ENCODE data around the gene MAGI2.

Gene MAGI2

DNA sequence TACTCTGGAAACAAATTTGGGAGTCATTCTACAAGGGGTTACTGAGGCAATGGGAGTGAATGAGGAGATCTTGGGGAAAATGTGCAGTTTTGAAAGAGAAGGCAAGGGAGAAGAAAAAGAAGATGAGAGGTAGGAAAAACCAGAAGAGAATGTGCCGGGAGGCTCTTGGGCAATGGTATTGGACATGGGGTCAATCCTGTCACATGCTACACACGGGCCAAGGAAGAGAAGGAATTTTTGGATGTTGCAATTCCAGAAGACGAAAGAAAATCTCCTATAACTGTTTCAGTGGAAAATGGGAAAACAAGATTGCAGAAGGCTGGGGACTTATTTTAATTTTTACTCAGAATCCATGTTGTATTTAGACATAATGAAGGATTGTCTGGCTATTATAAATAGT, 1039.9 kb downstream of the MAGI2 start:
- DNase-seq (ENCODE audit: low read depth in 2 of 2), result no peak

DNA sequence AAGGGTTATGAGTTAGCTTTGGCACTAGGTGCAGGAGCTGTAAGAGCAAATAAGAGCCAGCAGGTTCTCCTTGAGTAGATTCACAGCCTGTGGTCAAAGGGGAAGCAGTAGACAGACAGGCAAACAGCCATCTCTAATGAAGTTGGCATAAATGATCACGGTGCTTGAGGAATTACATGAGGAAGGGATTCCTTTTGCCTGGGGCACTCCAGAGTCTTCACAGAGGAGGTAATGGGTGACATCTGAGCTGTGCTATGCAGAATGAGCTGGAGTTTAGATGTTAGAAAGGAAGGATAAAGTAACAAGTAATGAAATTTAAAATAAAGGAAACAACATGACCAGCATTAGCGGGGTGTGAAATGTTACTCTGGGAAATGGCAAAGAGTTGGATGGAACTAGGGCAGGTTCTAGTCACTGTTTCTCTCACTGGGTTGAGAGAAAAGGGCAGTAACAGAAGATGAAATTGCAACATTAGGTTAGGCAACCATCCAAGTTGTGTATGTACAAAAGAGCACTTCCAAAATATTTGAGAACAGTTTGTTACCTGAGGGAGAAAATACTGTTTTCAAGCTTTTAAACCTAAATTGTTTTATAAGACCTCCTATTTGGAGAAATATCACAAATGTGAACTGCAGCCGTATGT, 1041.1 kb downstream of the MAGI2 start:
- no peak for DNase-seq (ENCODE audit: low read depth in 2 of 2)

DNA sequence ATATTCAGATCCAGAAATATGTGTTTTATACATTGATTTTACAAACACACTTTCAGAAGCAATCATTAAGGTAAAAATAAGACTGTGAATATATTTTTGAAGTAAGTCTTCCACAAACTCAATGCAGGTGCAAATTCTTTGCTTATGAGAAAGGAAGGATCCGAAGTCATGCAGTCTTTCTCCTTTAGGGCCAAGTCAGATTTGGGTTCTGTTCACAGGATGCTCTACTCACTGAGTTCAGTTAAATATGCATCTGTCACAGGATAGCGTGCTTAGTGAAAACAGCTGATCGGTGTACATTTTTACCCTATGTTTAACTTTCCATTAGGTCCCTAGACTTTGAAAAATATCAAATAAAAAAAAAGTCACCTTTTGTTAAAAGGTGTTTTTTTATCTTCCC, 1046.4 kb downstream of the MAGI2 start:
- DNase-seq (ENCODE audit: low read depth in 2 of 2), result no peak

DNA sequence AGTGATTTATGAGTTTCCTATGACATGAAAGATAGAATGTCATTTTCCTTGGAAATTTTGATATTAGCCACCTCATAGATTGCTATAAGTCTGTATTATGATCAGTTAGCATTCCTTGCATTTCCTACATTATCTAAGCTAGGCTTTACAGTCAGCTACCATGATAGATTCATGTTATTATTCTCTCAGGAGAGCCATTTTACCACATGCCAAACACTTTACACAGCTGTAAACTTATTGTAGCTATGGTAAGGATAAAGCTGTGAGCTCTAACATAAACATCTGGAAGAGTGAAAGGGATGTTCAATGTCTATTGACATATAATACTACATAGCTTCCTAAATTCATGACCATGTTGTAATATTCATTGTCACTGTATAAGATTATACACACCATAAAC, 1046.9 kb downstream of the MAGI2 start:
- no peak for DNase-seq (ENCODE audit: low read depth in 2 of 2)

DNA sequence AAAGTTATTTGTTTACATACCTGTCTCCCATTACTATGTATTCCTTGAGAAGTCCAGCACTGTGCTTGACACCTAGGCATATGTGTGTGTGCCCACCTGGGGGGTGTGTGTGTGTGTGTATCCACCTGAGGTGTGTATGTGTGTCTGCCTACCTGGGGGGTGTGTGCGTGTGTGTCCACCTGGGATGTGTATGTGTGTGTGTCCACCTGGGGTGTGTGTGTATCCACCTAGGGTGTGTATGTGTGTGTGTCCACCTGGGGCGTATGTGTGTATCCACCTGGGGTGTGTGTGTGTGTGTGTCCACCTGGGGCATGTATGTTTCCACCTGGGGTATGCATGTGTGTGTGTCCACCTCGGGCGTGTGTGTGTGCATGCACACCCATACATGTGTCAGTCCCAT, 1051.4 kb downstream of the MAGI2 start:
- no peak for DNase-seq (ENCODE audit: low read depth in 2 of 2)

DNA sequence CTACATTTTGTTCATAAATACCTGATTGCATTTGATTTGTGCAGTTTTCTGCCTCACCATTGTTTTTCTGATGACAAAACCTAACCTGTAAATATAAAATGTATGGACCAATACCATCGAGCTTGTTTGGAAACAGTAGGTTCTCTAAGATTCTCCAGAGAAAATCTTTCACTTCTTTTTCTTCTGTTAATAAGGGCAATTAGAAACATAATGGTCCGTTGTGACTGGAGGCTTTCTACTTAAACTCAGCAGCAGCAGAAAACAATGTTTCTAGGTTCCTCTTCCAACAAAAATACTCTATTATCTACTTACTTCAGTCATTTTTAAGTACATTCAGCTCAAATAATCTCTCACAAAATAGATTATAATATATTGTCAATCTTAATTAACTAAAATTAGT, 1053.4 kb downstream of the MAGI2 start:
- DNase-seq (ENCODE audit: low read depth in 2 of 2), result no peak

DNA sequence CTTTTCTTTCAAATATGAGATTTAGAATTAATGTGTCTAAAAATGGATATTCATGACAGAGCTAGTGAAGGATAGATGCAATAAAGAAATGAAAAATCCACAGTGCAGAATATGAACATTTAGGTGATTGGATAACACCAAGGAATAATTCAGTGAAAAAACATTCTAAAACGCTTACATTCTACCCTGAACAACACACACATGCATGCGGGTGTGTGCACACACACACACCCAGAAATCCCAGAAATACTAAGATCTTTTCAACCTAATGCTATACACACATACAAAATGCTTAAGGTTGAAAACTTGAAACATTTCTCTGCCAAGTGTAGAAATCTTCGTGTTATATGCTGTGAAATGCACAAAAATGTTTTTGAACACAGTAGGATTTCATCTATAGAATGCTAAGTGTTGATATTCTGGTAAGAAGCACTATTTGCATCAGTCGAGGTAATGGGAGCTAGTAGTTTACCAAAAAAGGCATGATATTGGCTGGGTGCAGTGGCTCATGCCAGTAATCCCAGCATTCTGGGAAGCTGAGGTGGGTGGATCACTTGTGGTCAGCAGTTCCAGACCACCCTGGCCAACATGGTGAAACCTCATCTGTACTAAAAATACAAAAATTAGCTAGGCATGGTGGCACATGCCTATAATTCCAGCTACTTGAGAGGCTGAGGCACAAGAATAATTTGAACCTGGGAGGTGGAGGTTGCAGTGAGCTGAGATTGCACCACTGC, 1054.3 kb downstream of the MAGI2 start:
- DNase-seq (ENCODE audit: low read depth in 2 of 2), result no peak

DNA sequence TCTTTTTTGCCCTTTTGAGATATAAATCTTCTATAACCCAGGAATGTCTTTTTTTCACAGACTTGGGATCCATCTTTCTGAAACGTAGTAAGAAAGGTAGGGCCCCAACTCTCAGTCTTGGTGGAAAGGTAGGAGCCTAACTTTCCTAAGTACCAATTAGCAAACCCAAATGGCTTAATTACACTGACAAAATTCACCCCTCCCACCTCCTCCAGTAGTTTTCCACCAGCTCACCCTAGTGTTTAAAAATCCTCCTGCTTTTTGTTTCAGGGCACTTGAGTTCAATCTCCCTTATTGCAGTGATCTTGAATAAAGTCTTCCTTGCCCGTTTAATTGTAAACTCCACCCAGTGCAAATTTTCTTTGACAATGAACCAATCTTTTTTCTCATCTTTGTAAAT, 1054.9 kb downstream of the MAGI2 start:
- DNase-seq (ENCODE audit: low read depth in 2 of 2), result no peak

DNA sequence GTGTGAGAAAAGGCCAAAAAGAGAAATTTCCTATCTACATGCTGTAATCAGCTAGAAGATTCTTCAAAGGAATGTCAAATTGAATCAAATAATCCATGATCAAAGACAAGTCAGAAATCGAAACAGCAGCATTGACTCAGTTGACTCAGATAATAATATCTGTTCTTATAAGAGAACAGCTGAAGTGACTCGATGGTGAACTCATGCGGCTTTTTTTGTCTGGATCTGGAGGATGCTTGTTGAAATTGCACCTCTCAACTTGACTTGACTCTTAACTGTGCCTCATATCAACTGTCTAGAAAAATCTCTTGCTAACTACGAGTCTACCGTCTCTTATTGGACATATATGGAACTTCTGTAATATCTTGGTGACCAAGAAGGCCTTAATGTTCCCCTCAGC, 1055.4 kb downstream of the MAGI2 start:
- DNase-seq (ENCODE audit: low read depth in 2 of 2), result no peak

DNA sequence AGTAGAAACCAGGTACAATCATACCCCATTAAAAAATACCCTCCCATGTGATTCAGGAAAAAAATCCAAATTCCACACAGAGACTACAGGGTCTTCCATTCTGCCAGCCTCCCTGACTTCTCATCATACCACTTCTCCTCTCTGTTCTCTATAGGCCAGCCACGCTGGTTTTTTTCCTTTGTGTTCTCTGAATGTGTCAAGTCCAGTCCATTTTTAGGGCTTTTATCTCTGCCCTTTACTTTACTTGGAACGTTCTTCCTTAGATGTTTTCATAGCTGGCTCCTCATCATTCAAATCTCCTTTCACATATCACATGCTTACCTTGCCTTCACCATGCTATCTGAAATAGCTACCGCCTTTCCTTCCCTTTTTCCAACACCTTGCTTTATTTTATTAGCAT, 1057.3 kb downstream of the MAGI2 start:
- no peak for DNase-seq (ENCODE audit: low read depth in 2 of 2)

DNA sequence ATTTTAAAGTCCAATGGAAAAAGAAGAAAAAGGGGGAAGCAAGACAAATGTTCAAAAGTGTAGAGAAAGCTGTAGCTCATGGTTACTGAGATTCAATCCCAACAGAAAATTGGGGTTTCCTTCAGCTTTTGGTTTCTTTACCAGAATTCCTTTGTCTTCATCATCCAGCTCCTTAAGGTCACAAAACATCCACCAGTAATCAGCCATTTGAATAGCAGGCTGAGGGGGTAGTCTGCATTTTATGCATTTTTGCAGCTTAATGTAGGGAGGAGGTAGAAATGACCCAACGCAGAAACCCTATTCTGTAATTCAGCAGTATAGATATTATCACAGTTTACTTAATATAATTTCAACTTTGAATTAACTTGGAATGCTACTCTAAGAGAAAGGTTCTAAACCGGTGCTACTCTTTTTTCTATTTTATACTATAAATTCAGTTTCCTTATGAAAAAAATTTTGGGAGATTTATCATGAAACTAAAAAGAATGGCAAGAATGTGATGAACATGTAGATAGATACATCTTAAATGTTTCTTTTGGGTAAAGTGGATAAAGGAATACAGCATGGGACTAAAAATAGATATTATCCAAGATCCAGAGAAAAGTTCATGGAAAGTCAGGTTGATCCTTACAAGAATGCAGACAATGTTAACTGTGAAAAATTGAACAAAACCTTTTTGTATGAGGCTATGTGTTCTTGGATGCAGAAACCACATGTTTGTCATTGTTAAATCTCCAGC, 1058.0 kb downstream of the MAGI2 start:
- DNase-seq (ENCODE audit: low read depth in 2 of 2), result no peak

DNA sequence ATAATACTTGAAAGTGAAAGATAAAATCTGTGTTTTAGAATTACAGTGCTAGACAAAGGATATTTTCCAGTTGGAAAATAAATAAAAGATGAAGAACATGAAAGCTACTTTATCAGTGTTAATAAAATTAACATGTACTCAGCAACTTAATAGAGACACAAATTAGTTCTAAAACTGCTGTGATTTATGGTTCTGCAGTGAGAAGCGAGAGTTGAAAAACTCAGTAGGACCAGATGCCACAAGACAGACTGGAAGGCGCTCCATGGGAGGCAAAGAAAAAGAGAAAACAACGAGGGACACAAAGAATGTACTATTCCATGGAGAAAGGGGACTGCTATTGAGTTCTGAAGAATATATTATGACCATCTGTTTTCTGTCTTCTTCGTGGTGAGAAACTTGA, 1064.4 kb downstream of the MAGI2 start:
- DNase-seq (ENCODE audit: low read depth in 2 of 2), result no peak

DNA sequence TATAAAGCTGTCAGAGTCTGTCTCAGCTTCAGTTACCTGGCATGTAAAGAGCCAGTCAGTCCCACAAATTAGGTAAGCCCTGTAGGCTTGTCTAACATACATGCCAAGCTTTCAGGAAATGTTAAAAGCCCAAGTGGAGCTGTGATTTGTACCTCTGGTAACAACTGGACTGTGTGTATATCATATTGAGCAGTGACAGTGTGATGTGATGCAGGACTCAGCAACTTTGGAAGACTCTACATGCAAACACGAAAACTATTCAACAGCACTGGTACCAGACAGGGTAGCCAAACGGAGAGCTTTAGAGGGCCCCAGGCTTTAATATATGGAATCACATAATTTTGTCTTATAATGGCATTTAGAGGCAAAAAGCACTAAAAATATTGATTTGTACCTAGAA, 1066.9 kb downstream of the MAGI2 start:
- DNase-seq (ENCODE audit: low read depth in 2 of 2), result no peak

DNA sequence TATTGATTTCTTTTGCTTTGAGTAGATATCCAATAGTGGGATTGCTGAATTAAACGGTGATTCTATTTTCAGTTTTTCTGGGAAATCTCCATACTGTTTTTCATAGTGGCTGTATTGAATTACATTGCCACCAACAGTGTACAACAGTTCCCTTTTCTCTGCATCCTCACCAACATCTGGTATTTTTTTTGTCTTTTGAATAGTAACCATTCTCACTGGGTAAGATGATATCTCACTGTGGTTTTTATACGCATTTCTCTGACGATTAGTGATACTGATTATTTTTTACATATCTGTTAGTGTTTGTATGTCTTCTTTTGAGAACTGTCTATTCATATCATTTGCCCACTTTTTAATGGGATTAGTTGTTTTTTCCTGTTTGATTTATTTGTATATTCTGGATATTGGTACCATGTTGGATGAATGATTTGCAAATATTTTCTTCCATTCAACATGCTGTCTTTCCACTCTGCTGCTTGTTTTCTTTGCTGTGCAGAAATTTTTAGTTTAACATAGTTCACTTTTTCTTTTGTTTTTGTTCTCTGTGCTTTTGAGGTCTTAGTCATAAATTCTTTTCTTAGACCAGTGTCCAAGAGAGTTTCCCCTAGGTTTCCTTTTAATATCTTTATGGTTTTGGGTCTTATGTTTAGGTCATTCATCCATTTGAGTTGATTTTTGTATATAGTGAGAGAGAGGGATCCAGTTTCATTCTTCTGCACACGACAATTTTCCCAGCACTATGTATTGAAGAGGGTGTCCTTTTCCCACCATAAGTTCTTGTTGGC, 1070.2 kb downstream of the MAGI2 start:
- no peak for DNase-seq (ENCODE audit: low read depth in 2 of 2)

DNA sequence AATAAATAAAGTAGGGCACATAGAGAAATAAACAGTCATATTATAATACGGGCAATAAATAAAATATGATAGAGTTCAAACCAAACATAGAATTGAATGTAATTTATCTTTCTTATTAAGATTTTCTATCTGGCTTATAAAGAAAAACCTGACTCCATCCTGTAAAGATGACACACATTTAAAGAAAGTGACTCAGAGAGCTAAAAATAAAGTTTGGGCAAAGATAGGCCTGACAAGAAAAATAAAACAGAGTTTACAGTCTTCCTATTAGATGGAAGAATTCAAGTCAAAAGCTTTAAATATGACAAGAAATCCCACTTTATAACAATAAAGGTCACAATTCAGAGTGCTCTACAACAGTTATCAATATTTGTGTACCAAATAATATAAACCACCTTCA, 1074.3 kb downstream of the MAGI2 start:
- DNase-seq (ENCODE audit: low read depth in 2 of 2), result no peak

DNA sequence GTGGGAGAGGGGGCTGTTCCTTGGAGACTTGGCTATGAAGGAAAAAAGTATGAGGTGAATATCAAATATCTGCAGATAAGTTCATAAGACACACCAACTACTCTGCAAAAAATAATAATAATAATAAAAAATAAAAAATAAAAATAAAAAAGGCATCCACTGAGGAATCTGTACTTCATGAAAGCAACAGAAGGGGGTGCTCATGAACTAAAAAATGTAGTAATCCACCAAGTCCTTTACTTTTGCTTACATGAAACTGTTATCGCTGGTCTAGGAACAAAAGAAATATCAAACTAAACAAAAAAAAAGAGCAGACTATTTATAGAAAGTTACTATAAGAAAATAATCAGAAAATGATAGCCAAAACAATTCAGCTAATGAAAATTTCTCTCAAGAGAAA, 1075.9 kb downstream of the MAGI2 start:
- no peak for DNase-seq (ENCODE audit: low read depth in 2 of 2)

DNA sequence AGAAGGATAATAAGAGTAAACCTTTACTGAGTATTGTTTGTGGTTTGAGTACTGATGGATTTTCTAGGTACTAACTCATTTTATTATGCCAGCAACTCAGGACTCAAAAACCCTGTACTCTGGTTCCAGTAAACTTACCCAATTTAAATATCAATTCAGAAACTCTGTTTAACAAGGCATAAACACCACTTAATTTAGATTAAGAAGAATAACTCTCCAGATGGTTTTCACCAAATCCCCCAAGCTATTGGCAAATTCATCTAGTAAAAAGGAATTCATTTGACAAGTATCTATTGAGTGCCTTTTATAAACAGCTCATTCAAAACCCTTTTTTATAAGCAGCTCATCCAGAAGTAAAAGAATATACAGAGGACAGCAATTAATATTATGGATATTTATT, 1082.5 kb downstream of the MAGI2 start:
- DNase-seq (ENCODE audit: low read depth in 2 of 2), result no peak

DNA sequence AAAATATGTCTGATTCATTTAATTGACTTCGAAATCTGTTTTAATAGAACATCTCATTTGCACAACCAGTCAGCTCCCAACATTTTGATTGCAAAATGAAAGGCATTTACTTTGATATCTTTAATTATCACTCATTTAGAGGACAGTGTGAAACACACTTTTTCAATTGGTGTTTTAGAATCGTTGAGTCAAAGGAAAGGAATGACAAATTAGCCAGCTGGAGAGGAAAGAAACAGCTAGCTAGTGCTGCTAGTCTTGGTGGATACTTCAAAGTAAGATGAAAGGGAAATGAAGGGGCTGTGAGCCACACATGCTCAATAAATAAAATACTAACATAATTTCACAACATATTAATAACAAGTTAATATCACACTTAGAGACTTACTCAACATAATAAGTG, 1084.7 kb downstream of the MAGI2 start:
- no peak for DNase-seq (ENCODE audit: low read depth in 2 of 2)

DNA sequence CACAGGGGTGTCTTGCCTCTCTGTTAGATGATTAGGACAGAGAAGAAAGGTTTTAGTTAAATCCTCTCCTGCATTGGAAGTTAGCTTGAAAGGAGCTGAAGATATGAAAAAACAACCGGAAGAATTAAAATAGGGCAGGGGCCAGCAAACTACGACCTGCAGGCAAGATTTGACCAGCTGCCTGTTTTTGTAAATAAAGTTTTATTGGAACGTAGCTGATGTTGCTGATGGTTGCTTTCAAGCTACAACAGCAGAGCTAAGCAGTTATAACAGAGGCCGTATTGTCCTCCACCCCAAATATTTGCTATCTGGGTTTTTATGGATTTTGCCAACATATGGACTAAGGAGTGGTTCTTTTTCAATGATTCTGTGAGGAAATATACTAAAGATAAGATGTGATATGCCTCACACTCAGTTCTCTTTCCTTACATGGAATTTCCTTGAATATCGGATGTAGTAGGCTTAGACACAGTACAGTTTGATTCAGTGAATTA, 1086.1 kb downstream of the MAGI2 start:
- no peak for DNase-seq (ENCODE audit: low read depth in 2 of 2)

DNA sequence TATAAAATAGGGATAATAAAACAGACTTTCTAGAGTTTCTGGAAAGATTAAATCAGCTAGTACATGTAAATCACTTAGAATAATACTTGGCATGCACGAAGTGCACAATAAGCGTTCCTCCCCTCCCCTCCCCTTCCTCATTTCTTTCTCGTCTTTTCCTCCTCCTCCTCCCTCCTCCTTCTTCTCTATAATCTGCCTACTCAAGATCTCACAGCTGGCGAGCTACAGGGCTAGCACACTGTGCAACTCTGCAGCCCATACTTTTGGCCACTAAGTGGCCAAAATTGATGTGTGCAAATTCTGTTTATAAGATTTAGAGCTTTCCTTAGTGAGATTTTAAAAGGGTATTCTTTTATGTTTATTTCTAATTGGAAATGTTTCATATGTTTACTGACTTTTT, 1089.6 kb downstream of the MAGI2 start:
- no peak for DNase-seq (ENCODE audit: low read depth in 2 of 2)

DNA sequence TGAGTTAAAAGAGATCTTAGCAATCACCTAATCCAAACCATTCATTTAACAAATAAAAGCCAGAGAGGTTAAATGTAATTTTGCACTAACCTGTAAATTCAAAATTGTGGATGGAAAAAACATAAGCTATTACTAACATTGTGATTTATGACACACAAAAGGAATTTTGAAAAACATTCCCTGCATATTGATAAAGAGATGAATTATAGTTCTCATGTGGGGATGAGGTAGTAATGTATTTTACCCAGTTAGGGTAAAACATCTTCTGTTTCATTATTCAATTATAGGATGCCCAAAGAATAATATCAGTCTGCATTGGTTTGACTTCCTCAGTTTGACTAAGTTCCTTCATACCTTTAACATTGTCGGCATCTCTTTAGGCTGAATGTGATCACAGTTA, 1093.6 kb downstream of the MAGI2 start:
- no peak for DNase-seq (ENCODE audit: low read depth in 2 of 2)

DNA sequence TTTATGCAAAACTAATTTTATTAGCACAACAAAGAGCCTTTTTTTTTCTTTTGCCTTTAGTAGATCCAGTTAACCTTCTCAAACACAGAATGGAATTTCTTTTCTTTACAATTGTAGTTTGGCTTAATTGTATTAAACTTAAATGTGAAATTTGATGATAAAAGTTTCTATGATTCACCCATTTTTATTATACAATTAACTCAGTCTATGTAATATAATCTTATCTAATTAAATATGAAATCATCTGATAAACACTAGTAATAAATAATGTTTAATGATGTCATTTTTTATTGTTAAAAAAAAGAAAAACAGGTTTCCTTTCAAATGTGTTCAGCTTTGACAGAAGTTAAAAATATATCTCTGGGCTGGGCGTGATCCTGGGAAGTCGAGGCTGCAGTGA, 1095.8 kb downstream of the MAGI2 start:
- no peak for DNase-seq (ENCODE audit: low read depth in 2 of 2)

Data from stimulated activated CD8-positive, alpha-beta memory T cell treated with anti-CD3 and anti-CD28 coated beads, Interleukin-2, amount 100 ng/mL, for 48 hours (primary cell).